ENCODE data around the gene SLC7A7.

GRCh38 chr14:22752422-22752821 lies 62.8 kb downstream of the SLC7A7 start:
- TF ChIP-seq CTCF (IDR thresholded peaks at IDR 0.05): no peak
- no peak for TF ChIP-seq SMC3 (IDR thresholded peaks at IDR 0.05)
- TF ChIP-seq POLR2A (IDR thresholded peaks at IDR 0.05; ENCODE audit: low read length): no peak
- no peak for TF ChIP-seq CHD2 (IDR thresholded peaks at IDR 0.05; ENCODE audit: low read length, partially characterized antibody)
- no peak for TF ChIP-seq HEYL (CRISPR knock-in tag; IDR thresholded peaks at IDR 0.05)
- TF ChIP-seq RAD21 (conservative IDR thresholded peaks at IDR 0.05 in 1 of 2, IDR thresholded peaks at IDR 0.05 in 1 of 2): no peak
- TF ChIP-seq JUNB (IDR thresholded peaks at IDR 0.05): no peak
